Retinal pigment epithelial cell (primary cell): ENCODE measurements around the gene LRRC10B.

Experiments used
- DNase-seq: peaks from one replicate; pipeline ENCODE4 v3.0.0-alpha.2; 2010; ENCODE audit warnings: low read depth
- H3K4me3 ChIP-seq: 2 replicates; pipeline ENCODE4 v1.5.1; 2011; ENCODE audit warnings: mild to moderate bottlenecking, low read length, control low read depth, moderate library complexity
- CTCF ChIP-seq: conservative IDR thresholded peaks from 2 replicates; pipeline ENCODE4 v1.5.1; 2011; ENCODE audit warnings: low read depth, low read length, control low read depth, inconsistent platforms

Gene LRRC10B

DNA sequence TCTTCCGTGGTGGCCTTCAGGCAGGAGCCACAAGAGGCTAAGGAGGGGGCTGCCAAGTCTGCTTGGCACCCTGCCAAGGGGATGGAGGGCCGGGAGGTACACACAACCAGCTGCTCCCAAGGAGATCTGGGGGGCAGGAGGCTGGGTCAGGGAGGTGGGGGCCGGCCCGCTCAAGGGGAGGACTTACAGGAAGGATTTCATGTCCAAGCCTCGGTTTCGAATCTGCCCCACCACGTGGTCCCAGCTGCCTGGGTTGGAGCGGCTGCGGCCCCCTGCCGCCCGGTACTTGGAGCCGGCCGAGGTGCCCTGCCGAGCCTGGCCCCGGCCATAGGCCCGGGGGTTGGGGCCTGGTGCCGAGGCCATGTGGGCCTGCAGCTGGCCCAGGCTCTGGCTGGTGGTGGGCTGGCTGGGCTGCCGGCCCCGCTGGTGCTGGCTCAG lies 33.5 kb downstream of the LRRC10B start:
- H3K4me3 ChIP-seq = no peak overlapping the region
- no peak for TF ChIP-seq CTCF
- no peak for DNase-seq

GRCh38 chr11:61542705-61543104 lies 34.2 kb downstream of the LRRC10B start:
- DNase-seq = no peak
- H3K4me3 ChIP-seq = no peak overlapping the region
- TF ChIP-seq CTCF = no peak

DNA sequence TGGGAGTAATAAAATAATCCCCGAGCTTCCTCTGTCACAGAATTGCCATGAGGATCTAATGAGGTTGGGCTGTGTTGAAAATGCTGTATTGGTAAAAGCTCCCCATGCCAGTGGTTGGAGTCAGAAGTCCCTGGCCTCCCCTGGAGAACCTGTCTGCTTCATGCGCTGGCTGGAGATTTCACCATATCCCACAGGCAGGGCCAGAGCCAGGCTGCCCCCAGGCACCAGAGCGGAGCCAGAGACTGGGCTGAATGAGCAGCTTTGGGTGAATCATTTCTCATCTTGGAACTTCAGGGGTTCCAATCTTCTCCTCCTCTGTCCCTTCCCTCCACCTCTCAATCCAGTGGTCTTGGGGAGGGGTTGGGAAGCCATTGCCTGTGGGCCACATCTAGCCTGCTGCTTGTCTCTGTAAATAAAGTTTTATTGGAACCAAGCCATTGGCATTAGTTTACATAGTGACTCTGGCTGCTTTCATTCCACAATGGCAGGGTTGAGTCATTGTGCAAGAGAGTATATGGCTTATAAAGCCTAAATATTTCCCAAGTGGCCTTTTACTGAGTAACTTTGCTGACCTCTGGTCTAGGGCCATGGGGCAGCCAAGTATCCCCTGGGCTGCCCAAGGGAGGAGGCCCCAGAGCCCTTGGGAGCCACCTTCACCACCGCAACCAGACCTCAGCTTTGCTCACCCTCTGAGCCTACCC lies 35.2 kb downstream of the LRRC10B start:
- TF ChIP-seq CTCF = no peak
- no peak for DNase-seq
- H3K4me3 ChIP-seq = no peak overlapping the region

GRCh38 chr11:61544466-61544865 lies 35.9 kb downstream of the LRRC10B start:
- no peak for DNase-seq
- TF ChIP-seq CTCF = no peak
- H3K4me3 ChIP-seq = no peak overlapping the region

GRCh38 chr11:61545341-61545740 lies 36.8 kb downstream of the LRRC10B start:
- no peak overlapping the region for H3K4me3 ChIP-seq
- no peak for DNase-seq

DNA sequence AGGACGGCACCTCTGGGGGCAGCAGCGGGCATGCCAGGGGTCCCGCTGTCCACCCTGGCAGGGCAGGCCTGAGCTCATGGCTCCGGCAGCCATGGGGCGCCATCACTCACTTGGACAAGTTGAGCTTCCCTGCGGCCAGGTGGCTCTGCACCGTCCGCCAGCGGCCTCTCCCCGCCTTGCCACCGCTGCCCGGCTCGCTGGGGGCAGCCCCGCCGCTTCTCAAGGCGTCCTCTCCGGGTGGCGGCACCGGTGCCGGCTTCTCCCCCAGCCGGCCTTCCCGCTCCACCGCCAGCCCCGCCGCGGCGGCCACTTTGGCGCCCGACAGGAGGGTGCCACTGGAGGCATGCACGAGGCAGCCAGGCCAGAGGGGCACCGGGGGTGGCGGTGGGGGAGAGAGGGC lies 37.4 kb downstream of the LRRC10B start:
- TF ChIP-seq CTCF = no peak
- H3K4me3 ChIP-seq = no peak overlapping the region
- no peak for DNase-seq

More at GRCh38 chr11:61545341-61545740, 36.8 kb downstream of the LRRC10B start:
- TF ChIP-seq CTCF = peak; percentile 66

DNA sequence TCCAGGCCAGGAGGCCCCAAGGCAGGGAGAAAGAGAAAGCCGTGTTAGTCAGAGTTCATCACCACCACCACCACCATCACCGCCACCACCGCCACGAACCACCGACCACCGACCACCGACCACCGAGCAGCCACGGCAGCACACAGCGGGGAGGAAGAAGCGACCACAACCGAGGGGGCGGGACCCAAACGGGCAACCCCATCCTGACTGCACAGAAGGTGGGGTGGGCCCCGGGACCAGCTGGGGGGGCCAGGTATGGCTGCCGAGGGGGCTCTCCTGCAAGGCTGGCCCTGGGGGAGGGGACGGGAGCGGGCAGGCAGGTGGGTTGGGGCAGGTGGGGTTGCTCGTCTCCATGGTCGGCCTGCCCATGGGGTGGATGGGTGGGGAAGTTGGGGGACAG lies 38.1 kb downstream of the LRRC10B start:
- no peak for TF ChIP-seq CTCF
- no peak overlapping the region for H3K4me3 ChIP-seq
- DNase-seq = no peak
